Esophagus mucosa (tissue), 1 donor: ENCODE results near the gene IL37. TPM values are rescaled to one million over a fixed set of nuclear protein-coding genes. Genes with fewer than 3 reads are reported as not detected.

ENCODE experiments used
- ATAC-seq: fragments of 200-7000 bp; cut with Tn5 transposase; one replicate; pipeline ENCODE4 v1.9.1; 2020
- total RNA-seq: library from RNA; stranded (reverse); gene quantifications from one replicate; pipeline ENCODE4 v1.2.4, GENCODE V29; 2023
- donor health status: DM: yes; HTN: yes; CAD: no.

IL37 gene, protein sequence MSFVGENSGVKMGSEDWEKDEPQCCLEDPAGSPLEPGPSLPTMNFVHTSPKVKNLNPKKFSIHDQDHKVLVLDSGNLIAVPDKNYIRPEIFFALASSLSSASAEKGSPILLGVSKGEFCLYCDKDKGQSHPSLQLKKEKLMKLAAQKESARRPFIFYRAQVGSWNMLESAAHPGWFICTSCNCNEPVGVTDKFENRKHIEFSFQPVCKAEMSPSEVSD
- total RNA-seq, result not detected

DNA sequence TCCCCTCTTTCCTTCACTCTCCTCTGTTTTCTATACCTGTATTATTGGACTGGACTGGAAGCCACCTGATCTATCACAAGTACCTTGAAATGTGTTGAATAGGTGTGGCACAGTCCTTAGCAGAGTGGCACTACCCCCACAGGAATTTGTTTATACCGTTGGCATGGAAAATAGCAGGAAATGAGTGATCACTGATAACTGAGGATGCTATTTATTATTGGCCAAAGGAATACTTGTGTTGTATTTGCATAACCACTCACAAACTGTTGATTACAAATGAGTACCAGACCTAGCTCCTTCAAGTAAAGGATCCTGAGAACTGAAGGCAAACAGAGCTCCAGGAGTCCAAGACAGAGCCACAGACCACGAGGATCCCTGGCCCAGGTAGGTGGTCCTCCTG, at the start of gene IL37:
Gene IL37 (plus strand): TSS at position 301 of the 400 bp plus-strand sequence. CDS start 1,848 bp downstream, outside the sequence.
- no peak for ATAC-seq

- ATAC-seq, result no peak
Observed at GRCh38 chr2:112864072-112864471, 46.9 kb upstream of the IL37 start.

GRCh38 chr2:112866128-112866835, 44.7 kb upstream of the IL37 start:
- no peak for ATAC-seq

DNA sequence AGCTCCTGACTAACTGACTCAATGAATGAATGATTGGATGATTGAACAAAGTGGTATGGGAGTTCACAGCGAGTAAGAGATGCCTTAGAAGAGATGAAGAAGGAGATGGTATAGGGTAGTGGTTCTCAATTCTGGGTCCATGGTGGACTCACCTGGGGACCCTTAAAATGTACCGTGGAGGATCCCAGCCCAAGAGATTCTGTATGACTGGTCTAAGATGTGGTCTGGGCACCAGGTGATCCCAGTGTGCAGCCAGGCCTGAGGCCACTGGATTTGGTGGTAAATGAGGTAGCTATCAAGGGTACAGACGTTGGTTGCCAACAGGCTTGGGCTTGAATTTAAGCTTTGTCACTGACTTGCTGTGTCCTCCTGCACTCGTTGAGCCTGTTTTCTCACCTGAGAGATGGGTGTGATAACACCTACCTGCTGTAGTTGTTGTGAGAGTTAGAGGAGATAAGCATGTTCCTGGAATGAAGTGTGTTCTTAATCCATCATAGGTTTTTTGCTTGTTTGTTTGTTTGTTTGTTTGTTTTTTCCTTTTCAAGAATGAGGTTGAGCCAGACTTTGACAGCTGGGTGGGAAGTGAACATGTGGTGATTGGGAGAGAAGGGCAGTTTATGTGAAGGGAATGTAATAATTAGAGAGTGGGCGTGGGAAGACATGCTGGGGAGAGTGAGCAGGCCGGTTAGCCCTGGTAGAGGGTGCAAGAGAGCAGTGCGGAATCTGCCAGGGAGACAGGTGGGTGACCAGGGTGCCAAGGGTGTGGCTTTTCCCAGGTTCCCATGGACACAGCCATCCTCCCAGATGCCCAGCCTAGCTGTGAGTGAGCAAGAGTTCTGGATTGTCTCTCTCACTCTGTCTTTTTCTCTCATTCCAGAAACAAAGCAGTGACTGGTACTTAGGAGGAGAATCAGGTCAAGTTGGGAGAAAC, 43.0 kb upstream of the IL37 start:
- ATAC-seq, result peak; percentile 72

DNA sequence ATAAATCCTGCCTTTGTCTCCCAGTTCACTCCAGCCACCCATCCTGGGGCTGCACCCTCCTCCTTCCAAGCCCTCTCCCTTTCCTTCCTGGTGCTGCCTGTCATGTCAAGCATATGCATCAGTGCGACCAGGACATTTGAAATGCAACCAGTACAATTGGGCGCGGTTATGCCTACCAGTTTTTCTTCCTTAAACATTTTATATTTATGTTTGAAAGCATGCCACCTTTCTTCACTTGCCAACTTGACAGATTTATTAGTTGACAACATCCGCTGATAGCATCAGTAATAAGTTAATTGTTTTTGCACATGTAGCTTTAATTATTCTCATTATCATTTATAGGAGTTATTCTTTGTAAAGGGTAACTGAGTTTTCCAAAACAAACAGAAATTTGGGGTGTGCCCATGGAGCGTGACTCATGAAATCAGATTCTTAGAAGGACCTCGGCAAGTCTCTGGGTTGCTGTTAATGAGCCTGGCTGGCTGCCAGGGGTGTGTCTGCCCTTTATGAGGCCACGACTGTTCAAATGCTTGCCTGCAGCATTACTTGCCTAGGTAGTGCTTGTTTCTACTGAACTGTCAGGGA, 41.6 kb upstream of the IL37 start:
- peak; percentile 88 for ATAC-seq

- ATAC-seq, result no peak
Observed at GRCh38 chr2:112870841-112871835, 39.8 kb upstream of the IL37 start.

- ATAC-seq, result peak; percentile 92
Observed at GRCh38 chr2:112876257-112876970, 34.6 kb upstream of the IL37 start.

GRCh38 chr2:112876971-112877361, 34.0 kb upstream of the IL37 start:
- ATAC-seq, result no peak

DNA sequence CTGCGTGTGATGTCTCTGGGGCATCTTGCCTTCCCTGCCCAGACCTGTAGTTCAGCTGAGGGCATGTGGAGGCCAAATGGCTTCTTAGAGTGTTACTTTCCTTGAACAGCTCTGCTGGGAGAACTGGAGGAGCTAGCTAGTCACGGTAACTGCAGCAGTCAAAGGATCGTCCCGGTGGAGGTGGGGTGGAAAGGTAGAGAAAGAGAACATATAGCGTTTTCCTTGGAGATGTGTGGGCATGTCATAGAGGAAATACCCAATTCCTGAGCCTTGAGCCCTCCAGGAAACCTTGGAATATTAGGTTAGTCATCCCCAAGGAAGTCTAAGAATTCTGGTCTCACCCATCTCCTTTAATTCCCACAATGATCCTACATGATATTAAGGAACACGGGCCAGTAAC, 33.5 kb upstream of the IL37 start:
- peak; percentile 84 for ATAC-seq

- no peak for ATAC-seq
Observed at GRCh38 chr2:112879491-112880041, 31.4 kb upstream of the IL37 start.

DNA sequence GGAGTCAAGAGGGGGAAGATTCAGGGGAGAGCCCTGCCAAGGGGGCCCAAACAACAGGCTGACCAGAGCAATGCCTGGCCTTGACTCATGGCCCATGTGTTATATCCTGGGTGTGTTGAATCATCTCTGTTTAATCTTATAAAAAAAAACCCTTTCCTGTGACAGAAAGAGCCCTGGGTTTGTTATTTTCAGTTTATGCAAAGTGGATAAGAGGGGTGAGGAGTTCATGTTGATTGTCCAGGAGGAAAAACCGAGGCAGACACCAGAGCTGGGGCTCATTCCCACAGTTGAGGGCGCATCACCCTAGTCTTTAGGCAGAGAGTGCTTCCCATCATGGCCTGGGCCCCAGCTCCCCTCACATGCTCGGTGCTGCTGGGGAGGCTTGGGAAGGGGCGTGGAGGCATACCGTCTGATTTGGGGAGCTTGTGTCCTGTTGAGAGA, 30.9 kb upstream of the IL37 start:
- ATAC-seq, result no peak

- no peak for ATAC-seq
Observed at GRCh38 chr2:112880696-112881095, 30.3 kb upstream of the IL37 start.

GRCh38 chr2:112881217-112881985, 29.6 kb upstream of the IL37 start:
- ATAC-seq, result no peak

GRCh38 chr2:112883669-112884068, 27.3 kb upstream of the IL37 start:
- no peak for ATAC-seq

DNA sequence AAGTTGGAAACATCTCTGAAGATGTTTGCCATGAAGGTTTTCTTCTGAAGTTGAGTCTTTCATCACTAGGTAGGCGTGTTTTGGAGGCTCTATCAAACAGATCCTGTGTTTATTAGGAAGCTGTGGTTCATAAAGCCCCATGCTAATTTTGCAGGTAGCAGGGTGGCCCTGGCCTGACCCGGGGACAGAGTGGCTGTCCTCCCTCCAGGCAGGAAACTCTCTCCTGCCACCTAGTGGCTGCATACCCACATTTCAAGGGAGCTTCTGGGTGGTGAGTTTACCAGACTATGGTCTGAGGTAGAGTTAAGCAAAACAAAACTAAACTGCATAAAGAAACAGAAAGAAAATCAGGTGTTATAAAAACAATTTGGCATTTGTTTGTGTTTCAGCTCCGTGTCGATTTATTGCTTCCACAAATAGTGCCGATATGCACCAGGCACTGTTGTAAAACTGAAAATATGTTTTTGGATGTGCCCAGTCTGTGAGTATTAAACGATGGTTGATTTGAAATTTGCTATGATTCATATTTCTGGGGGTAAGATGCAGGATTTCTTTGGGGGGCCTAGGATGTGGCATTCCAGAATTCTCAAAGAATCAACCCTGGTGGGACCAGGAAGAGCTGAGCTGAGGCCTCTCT, 26.0 kb upstream of the IL37 start:
- ATAC-seq, result peak; percentile 76

GRCh38 chr2:112885506-112885902, 25.5 kb upstream of the IL37 start:
- ATAC-seq, result no peak

GRCh38 chr2:112886291-112886690, 24.7 kb upstream of the IL37 start:
- ATAC-seq, result no peak

- no peak for ATAC-seq
Observed at GRCh38 chr2:112887964-112888749, 22.8 kb upstream of the IL37 start.
